IMR-90 (cell line): Measurements from ENCODE around the gene NCAPD3. TPM values are rescaled to one million over a fixed set of nuclear protein-coding genes. Genes with fewer than 3 reads are reported as not detected.

Experiments used
- ATAC-seq: fragments of 200-7000 bp; cut with Tn5 transposase; 2 replicates; pipeline ENCODE4 v1.9.1; 2020; ENCODE audit warnings: low read depth, mild to moderate bottlenecking, moderate library complexity
- BruUV-seq: library from RNA; stranded (reverse); fragments of 400-500 nt; replicated peaks from 2 replicates; lab custom pipeline; 2021; lab: Mats Ljungman, UMichigan
- CTCF ChIA-PET: fragments of 300-600 bp; formaldehyde crosslinking; extraction: SDS; loops from one replicate; lab custom pipeline; 2021; ENCODE audit warnings: antibody characterized with exemption; lab: Yijun Ruan, JAX
- POLR2A ChIA-PET: fragments of 300-600 bp; sonication (Branson Sonifier 250); formaldehyde crosslinking; loops from one replicate; lab custom pipeline; 2022; ENCODE audit warnings: antibody characterized with exemption; ENCODE audit not compliant: unreplicated experiment; lab: Charles Lee
- DNase-seq: peaks from one replicate; pipeline ENCODE4 v3.0.0; 2013
- H2AFZ ChIP-seq: replicated peaks from 2 replicates; pipeline ENCODE3; 2013; ENCODE audit warnings: low read length, mild to moderate bottlenecking; ENCODE audit not compliant: poor library complexity
- H2AK5ac ChIP-seq: 2 replicates; pipeline ENCODE4 v1.6.1; 2013; ENCODE audit warnings: low read depth, low read length, inconsistent platforms
- H2AK9ac ChIP-seq: replicated peaks from 2 replicates; pipeline ENCODE3; 2013; ENCODE audit warnings: mild to moderate bottlenecking, low read depth, low read length, moderate library complexity; ENCODE audit not compliant: poor library complexity
- H2BK120ac ChIP-seq: 2 replicates; pipeline ENCODE4 v1.6.1; 2013; ENCODE audit warnings: low read depth, low read length, inconsistent platforms
- H2BK15ac ChIP-seq: 3 replicates; pipeline ENCODE4 v1.6.1; 2013; ENCODE audit warnings: low read depth, low read length, inconsistent platforms
- H2BK20ac ChIP-seq: 2 replicates; pipeline ENCODE4 v1.6.1; 2013; ENCODE audit warnings: low read depth, mild to moderate bottlenecking, inconsistent platforms, low read length, moderate library complexity
- H2BK5ac ChIP-seq: 2 replicates; pipeline ENCODE4 v1.6.1; 2013; ENCODE audit warnings: mild to moderate bottlenecking, low read depth, low read length, inconsistent platforms; ENCODE audit not compliant: poor library complexity, severe bottlenecking
- H3K14ac ChIP-seq: replicated peaks from 2 replicates; pipeline ENCODE4 v1.6.1; 2013; ENCODE audit warnings: low read depth, low read length, inconsistent platforms
- H3K18ac ChIP-seq: 2 replicates; pipeline ENCODE4 v1.6.1; 2013; ENCODE audit warnings: low read depth, low read length, control low read depth
- H3K23ac ChIP-seq: 2 replicates; pipeline ENCODE4 v1.6.1; 2013; ENCODE audit warnings: low read depth, low read length, inconsistent platforms
- H3K27ac ChIP-seq: 2 replicates; pipeline ENCODE4 v1.5.1; 2013; ENCODE audit warnings: mild to moderate bottlenecking, control low read depth, low read length; ENCODE audit not compliant: insufficient read depth
- H3K27me3 ChIP-seq: 2 replicates; pipeline ENCODE4 v1.6.1; 2013; ENCODE audit warnings: low read length; ENCODE audit not compliant: control insufficient read depth, insufficient read depth
- H3K36me3 ChIP-seq: 2 replicates; pipeline ENCODE4 v1.6.1; 2013; ENCODE audit warnings: low read length, mixed read lengths; ENCODE audit not compliant: control insufficient read depth, insufficient read depth
- H3K4ac ChIP-seq: 2 replicates; pipeline ENCODE4 v1.6.1; 2013; ENCODE audit warnings: low read depth, low read length, inconsistent platforms
- H3K4me1 ChIP-seq: 2 replicates; pipeline ENCODE4 v1.6.1; 2013; ENCODE audit warnings: low read length, mixed read lengths; ENCODE audit not compliant: control insufficient read depth, insufficient read depth
- H3K4me2 ChIP-seq: 2 replicates; pipeline ENCODE4 v1.6.1; 2013; ENCODE audit warnings: low read depth, mild to moderate bottlenecking, control low read depth, low read length, moderate library complexity
- H3K4me3 ChIP-seq: 2 replicates; pipeline ENCODE4 v1.5.1; 2013; ENCODE audit warnings: low read depth, mild to moderate bottlenecking, control low read depth, low read length, moderate library complexity; ENCODE audit not compliant: insufficient read depth
- H3K56ac ChIP-seq: 2 replicates; pipeline ENCODE4 v1.6.1; 2013; ENCODE audit warnings: low read length, inconsistent platforms; ENCODE audit not compliant: insufficient read depth; ENCODE audit errors: extremely low read depth
- H3K79me1 ChIP-seq, 2 experiments: 2 replicates each; pipeline ENCODE4 v1.6.1; 2013; ENCODE audit warnings: low read length in 2 of 2, inconsistent platforms in 1 of 2, low read depth in 1 of 2
- H3K9ac ChIP-seq: 2 replicates; pipeline ENCODE4 v1.6.1; 2013; ENCODE audit warnings: low read depth, low read length, control low read depth
- H3K9me1 ChIP-seq: 2 replicates; pipeline ENCODE4 v1.6.1; 2013; ENCODE audit warnings: low read length, inconsistent platforms; ENCODE audit not compliant: insufficient read depth
- H3K9me3 ChIP-seq: 2 replicates; pipeline ENCODE4 v1.6.1; 2013; ENCODE audit warnings: low read length; ENCODE audit not compliant: control insufficient read depth, insufficient read depth
- H4K20me1 ChIP-seq: 2 replicates; pipeline ENCODE4 v1.6.1; 2013; ENCODE audit warnings: low read length, inconsistent platforms; ENCODE audit not compliant: insufficient read depth
- H4K5ac ChIP-seq: 2 replicates; pipeline ENCODE4 v1.6.1; 2013; ENCODE audit warnings: mild to moderate bottlenecking, low read depth, low read length, control low read depth
- H4K8ac ChIP-seq, 2 experiments: 2 replicates each; pipeline ENCODE4 v1.6.1; 2013; ENCODE audit warnings: low read depth in 2 of 2, low read length in 2 of 2, control low read depth in 1 of 2, inconsistent platforms in 1 of 2
- H4K91ac ChIP-seq: 2 replicates; pipeline ENCODE4 v1.6.1; 2013; ENCODE audit warnings: low read depth, low read length, inconsistent platforms; ENCODE audit not compliant: insufficient read depth
- MXI1 ChIP-seq: IDR thresholded peaks from 2 replicates; pipeline ENCODE4 v1.6.1; 2012; ENCODE audit warnings: low read depth, mild to moderate bottlenecking, low read length, moderate library complexity, borderline replicate concordance
- NFE2L2 ChIP-seq: fragments of 150-350 bp; IDR thresholded peaks from 2 replicates; pipeline ENCODE4 v1.6.1; 2016; ENCODE audit warnings: low read depth, mild to moderate bottlenecking, low read length
- RAD21 ChIP-seq: IDR thresholded peaks from 2 replicates; pipeline ENCODE4 v1.6.1; 2012; ENCODE audit warnings: low read length, improper control_type of control experiment
- SMC3 ChIP-seq: fragments of 150-350 bp; IDR thresholded peaks from 2 replicates; pipeline ENCODE4 v1.6.1; 2016; ENCODE audit warnings: low read depth, mild to moderate bottlenecking, antibody characterized with exemption, low read length, moderate library complexity
- WGBS, 2 experiments: methylation state at CpG; one replicate each; pipeline versions ENCODE4 v1.1.5 to v1.1.7; 2013; ENCODE audit warnings: missing lambda C conversion rate in 2 of 2; ENCODE audit not compliant: insufficient read length in 1 of 2; ENCODE audit errors: extremely low coverage in 2 of 2; 5-methylcytosine and 5-hydroxymethylcytosine counted together
- dilution Hi-C: fragments of 300-500 bp; cut with HindIII; formaldehyde crosslinking; loops from one replicate; pipeline ENCODE4 v1.14.3; 2018; ENCODE audit warnings: low sequenced_read_pairs; ENCODE audit not compliant: unreplicated experiment
- in situ Hi-C: fragments of 300-500 bp; cut with MboI; formaldehyde crosslinking; loops from 3 replicates; pipeline ENCODE4 v1.14.3; 2019; ENCODE audit warnings: low sequenced_read_pairs, inconsistent platforms, mixed read lengths
- intact Hi-C: fragments of 100-400 bp; cut with micrococcal nuclease; formaldehyde crosslinking; loops from 2 replicates; pipeline ENCODE4 v1.10.0; 2022
- polyA plus RNA-seq, 3 experiments: library from polyadenylated mRNA; depleted of rRNA; stranded (reverse); fragments of >200 nt; gene quantifications; 2 replicates each; pipeline ENCODE4 v1.2.3, GENCODE V29; 2012; ENCODE audit warnings: low replicate concordance in 1 of 3
- total RNA-seq: library from RNA; depleted of rRNA; stranded (reverse); fragments of >200 nt; gene quantifications from 2 replicates; pipeline ENCODE4 v1.2.3, GENCODE V29; 2012

Gene NCAPD3
- total and polyA plus RNA-seq, 2 of the 4 experiments (the other 2 are of a cell fraction) = 18.0 to 19.2 TPM

- DNase-seq (no peak), ATAC-seq (no peak)
- Histone ChIP-seq H2BK15ac (no peak overlapping the region), H3K27ac (no peak overlapping the region), H3K14ac (no peak overlapping the region), H4K20me1 (no peaks in the 10 kb centered on the region), H2AK5ac (no peak overlapping the region), H2BK120ac (no peak overlapping the region), H3K4ac (no peak overlapping the region), H3K4me3 (no peak overlapping the region), H3K56ac (no peak overlapping the region), H2AK9ac (no peak overlapping the region), H2BK20ac (no peak overlapping the region), H4K91ac (no peak overlapping the region), H3K4me1 (no peaks in the 10 kb centered on the region; the same call in 1 of the 2 replicates), H3K23ac (no peak overlapping the region), H3K79me1 (peaks cover 3 to 13% of the 10 kb centered on the region in 2 experiments; a peak in 2 of 4 replicates), H3K18ac (no peak overlapping the region), H3K27me3 (no peaks in the 10 kb centered on the region), H3K4me2 (no peak overlapping the region), H3K9ac (no peak overlapping the region), H2AFZ (no peak overlapping the region), H3K9me1 (no peaks in the 10 kb centered on the region), H4K5ac (no peak overlapping the region), H3K9me3 (peaks cover 2% of the 10 kb centered on the region; the same call in 1 of the 2 replicates), H3K36me3 (no peaks in the 10 kb centered on the region), H2BK5ac (no peak overlapping the region), H4K8ac (no peak overlapping the region)
- intact Hi-C loops = no loop called here
- dilution Hi-C loops = no loop called here
- POLR2A ChIA-PET = no interaction called here
- TF ChIP-seq MXI1 (no peak), NFE2L2 (no peak), RAD21 (no peak), SMC3 (no peak)
- CTCF ChIA-PET = interaction anchor here (0.6 kb wide), 2 partner anchors 78 to 84 kb away, joined by 4 read pairs; no protein-coding TSS in a partner anchor
- in situ Hi-C loops = no loop called here
- WGBS, 2 experiments = no CpG with 5 or more reads among the region's 1 CpG
- BruUV-seq = no TSS peak
Observed at GRCh38 chr11:134134167-134134566, 89.6 kb downstream of the NCAPD3 start.
